Liver (tissue), 9 donors: ENCODE results near the gene PRRG4. TPM values are rescaled to one million over a fixed set of nuclear protein-coding genes. Genes with fewer than 3 reads are reported as not detected.

Experiments
- DNase-seq: peaks from one replicate; pipeline ENCODE4 v3.0.0-alpha.2; 2017; ENCODE audit warnings: low spot score
- H3K27ac ChIP-seq, 2 donors: one replicate each; pipeline ENCODE4 v1.7.0; 2013; ENCODE audit warnings: inconsistent platforms in 2 of 2, low read length in 2 of 2, control low read depth in 1 of 2, low read depth in 1 of 2, mild to moderate bottlenecking in 1 of 2
- H3K27me3 ChIP-seq, 4 donors: one replicate each; pipeline versions ENCODE4 v1.6.1 to v1.7.0; 2013; ENCODE audit warnings: low read length in 3 of 4, inconsistent platforms in 1 of 4, mild to moderate bottlenecking in 1 of 4, moderate library complexity in 1 of 4; ENCODE audit not compliant: control insufficient read depth in 4 of 4, insufficient read depth in 4 of 4
- H3K36me3 ChIP-seq, 4 donors: one replicate each; pipeline versions ENCODE4 v1.6.1 to v1.7.0; 2013; ENCODE audit warnings: low read length in 3 of 4, mild to moderate bottlenecking in 3 of 4, low read depth in 1 of 4, moderate library complexity in 1 of 4; ENCODE audit not compliant: control insufficient read depth in 4 of 4, insufficient read depth in 3 of 4
- H3K4me1 ChIP-seq, 4 donors: one replicate each; pipeline versions ENCODE4 v1.6.1 to v1.7.0; 2013; ENCODE audit warnings: low read length in 3 of 4, mild to moderate bottlenecking in 3 of 4, moderate library complexity in 1 of 4; ENCODE audit not compliant: control insufficient read depth in 4 of 4, insufficient read depth in 4 of 4
- H3K4me3 ChIP-seq, 3 donors: one replicate each; pipeline versions ENCODE4 v1.6.1 to v1.7.0; 2013; ENCODE audit warnings: low read length in 3 of 3, control low read depth in 1 of 3, low read depth in 1 of 3, mild to moderate bottlenecking in 1 of 3
- H3K9ac ChIP-seq, 2 donors: one replicate each; pipeline ENCODE4 v1.7.0; 2013; ENCODE audit warnings: low read length in 2 of 2, mild to moderate bottlenecking in 2 of 2, moderate library complexity in 2 of 2, control low read depth in 1 of 2, low read depth in 1 of 2
- H3K9me3 ChIP-seq, 4 donors: one replicate each; pipeline versions ENCODE4 v1.6.1 to v1.7.0; 2013; ENCODE audit warnings: low read length in 3 of 4; ENCODE audit not compliant: control insufficient read depth in 4 of 4
- EGR1 ChIP-seq, 2 donors: IDR thresholded peaks; 2 replicates each; pipeline ENCODE4 v1.6.1; 2016 to 2018; ENCODE audit warnings: antibody characterized with exemption in 2 of 2, low read depth in 2 of 2
- FOXA1 ChIP-seq: IDR thresholded peaks from 2 replicates; pipeline ENCODE4 v1.6.1; 2016; ENCODE audit warnings: antibody characterized with exemption
- FOXA2 ChIP-seq: IDR thresholded peaks from 2 replicates; pipeline ENCODE4 v1.6.1; 2016; ENCODE audit warnings: antibody characterized with exemption
- GABPA ChIP-seq, 2 donors: IDR thresholded peaks in 1 of 2; conservative IDR thresholded peaks in 1 of 2; 2 replicates each; pipeline ENCODE4 v1.6.1; 2016; ENCODE audit warnings: antibody characterized with exemption in 2 of 2, mild to moderate bottlenecking in 1 of 2, moderate library complexity in 1 of 2
- HNF4A ChIP-seq, 2 donors: conservative IDR thresholded peaks; 2 replicates each; pipeline ENCODE4 v1.6.1; 2016; ENCODE audit warnings: antibody characterized with exemption in 2 of 2, mild to moderate bottlenecking in 2 of 2
- HNF4G ChIP-seq: IDR thresholded peaks from 2 replicates; pipeline ENCODE4 v1.6.1; 2016; ENCODE audit warnings: antibody characterized with exemption
- JUND ChIP-seq, 2 donors: IDR thresholded peaks; 2 replicates each; pipeline ENCODE4 v1.6.1; 2016; ENCODE audit warnings: antibody characterized with exemption in 2 of 2
- MAX ChIP-seq: IDR thresholded peaks from 2 replicates; pipeline ENCODE4 v1.6.1; 2016; ENCODE audit warnings: antibody characterized with exemption
- NR2F2 ChIP-seq: IDR thresholded peaks from 2 replicates; pipeline ENCODE4 v1.6.1; 2016; ENCODE audit warnings: antibody characterized with exemption
- RAD21 ChIP-seq, 2 donors: IDR thresholded peaks; 2 replicates each; pipeline ENCODE4 v1.6.1; 2016; ENCODE audit warnings: antibody characterized with exemption in 2 of 2, mild to moderate bottlenecking in 2 of 2
- RXRA ChIP-seq, 2 donors: IDR thresholded peaks; 2 replicates each; pipeline ENCODE4 v1.6.1; 2017 to 2018; ENCODE audit warnings: antibody characterized with exemption in 2 of 2, mild to moderate bottlenecking in 1 of 2
- SP1 ChIP-seq: IDR thresholded peaks from 2 replicates; pipeline ENCODE4 v1.6.1; 2018; ENCODE audit warnings: antibody characterized with exemption, mild to moderate bottlenecking
- TAF1 ChIP-seq: conservative IDR thresholded peaks from 2 replicates; pipeline ENCODE4 v1.6.1; 2016; ENCODE audit warnings: antibody characterized with exemption, mild to moderate bottlenecking
- YY1 ChIP-seq: IDR thresholded peaks from 2 replicates; pipeline ENCODE4 v1.6.1; 2016; ENCODE audit warnings: antibody characterized with exemption, mild to moderate bottlenecking
- WGBS: extraction: QIAGEN DNeasy Blood & Tissue Kit; methylation state at CpG from one replicate; pipeline ENCODE4 v1.1.7; 2013; 5-methylcytosine and 5-hydroxymethylcytosine counted together
- polyA plus RNA-seq, 2 donors: library from polyadenylated mRNA; stranded (reverse) in 1 of 2; unstranded in 1 of 2; fragments of 200-250 nt in 1 of 2; fragments of >200 nt in 1 of 2; fragmentation: Nextera tagmentation in 1 of 2; extraction: Ambion mirVana in 1 of 2; gene quantifications; one replicate each; pipeline versions ENCODE4 v1.2.1 to v1.2.3, GENCODE V29; 2013 to 2015
- total RNA-seq, 2 donors: library from RNA; depleted of rRNA; stranded (reverse); fragments of >200 nt; gene quantifications; one replicate each; pipeline ENCODE4 v1.2.3, GENCODE V29; 2014
- TF ChIP-seq, protein P1 (sequence below): fragments of 150-350 bp; IDR thresholded peaks from 2 replicates; pipeline ENCODE4 v1.5.1; 2017; ENCODE audit warnings: improper control_type of control experiment, low read depth, low read length; ENCODE audit not compliant: missing input control
- TF ChIP-seq, protein P2 (sequence below): IDR thresholded peaks from 2 replicates; pipeline ENCODE4 v1.6.1; 2016; ENCODE audit warnings: antibody characterized with exemption
- TF ChIP-seq, protein P3 (sequence below): IDR thresholded peaks from 2 replicates; pipeline ENCODE4 v1.6.1; 2016; ENCODE audit warnings: antibody characterized with exemption
- TF ChIP-seq, protein P4 (sequence below): IDR thresholded peaks from 2 replicates; pipeline ENCODE4 v1.6.1; 2016; ENCODE audit warnings: antibody characterized with exemption, mild to moderate bottlenecking
- donor health status: healthy.
- donor health status: healthy.
- donor health status: healthy.
- donor health status: healthy.
- donor health status: healthy.

Gene PRRG4
- total and polyA plus RNA-seq, 4 donors: 3.4 to 12.0 (median 5.9) TPM

DNA sequence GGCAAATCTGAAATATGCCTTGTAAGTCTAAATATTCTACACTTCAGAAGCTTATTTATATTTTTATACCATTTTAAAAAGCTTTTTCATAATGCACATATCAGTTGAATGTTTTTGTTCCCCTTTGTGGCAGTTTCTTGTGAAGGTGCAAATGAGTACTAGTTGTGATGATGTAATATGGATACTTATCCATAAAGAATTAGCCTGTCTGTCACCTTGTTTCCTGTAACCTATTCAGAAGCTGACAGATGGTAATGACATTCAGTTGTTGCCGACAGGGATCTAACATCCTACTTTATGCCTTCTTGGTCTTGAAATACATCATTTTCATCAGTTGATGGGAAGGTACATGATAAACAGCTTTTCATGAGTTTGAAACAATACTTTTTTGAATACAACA is 65.7 kb downstream of the PRRG4 start:
- H3K27me3 ChIP-seq: no peaks in the 10 kb centered on the region
- no peaks in the 10 kb centered on the region for H3K36me3 ChIP-seq
- no peaks in the 10 kb centered on the region for H3K9me3 ChIP-seq
- TF ChIP-seq SP1: no peak
- TF ChIP-seq NR2F2: no peak
- TF ChIP-seq HNF4A (conservative IDR thresholded peaks at IDR 0.05): no peak
- TF ChIP-seq, protein P1, sequence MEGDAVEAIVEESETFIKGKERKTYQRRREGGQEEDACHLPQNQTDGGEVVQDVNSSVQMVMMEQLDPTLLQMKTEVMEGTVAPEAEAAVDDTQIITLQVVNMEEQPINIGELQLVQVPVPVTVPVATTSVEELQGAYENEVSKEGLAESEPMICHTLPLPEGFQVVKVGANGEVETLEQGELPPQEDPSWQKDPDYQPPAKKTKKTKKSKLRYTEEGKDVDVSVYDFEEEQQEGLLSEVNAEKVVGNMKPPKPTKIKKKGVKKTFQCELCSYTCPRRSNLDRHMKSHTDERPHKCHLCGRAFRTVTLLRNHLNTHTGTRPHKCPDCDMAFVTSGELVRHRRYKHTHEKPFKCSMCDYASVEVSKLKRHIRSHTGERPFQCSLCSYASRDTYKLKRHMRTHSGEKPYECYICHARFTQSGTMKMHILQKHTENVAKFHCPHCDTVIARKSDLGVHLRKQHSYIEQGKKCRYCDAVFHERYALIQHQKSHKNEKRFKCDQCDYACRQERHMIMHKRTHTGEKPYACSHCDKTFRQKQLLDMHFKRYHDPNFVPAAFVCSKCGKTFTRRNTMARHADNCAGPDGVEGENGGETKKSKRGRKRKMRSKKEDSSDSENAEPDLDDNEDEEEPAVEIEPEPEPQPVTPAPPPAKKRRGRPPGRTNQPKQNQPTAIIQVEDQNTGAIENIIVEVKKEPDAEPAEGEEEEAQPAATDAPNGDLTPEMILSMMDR: no peak
- TF ChIP-seq JUND (IDR thresholded peaks at IDR 0.05): no peak
- TF ChIP-seq, protein P2, sequence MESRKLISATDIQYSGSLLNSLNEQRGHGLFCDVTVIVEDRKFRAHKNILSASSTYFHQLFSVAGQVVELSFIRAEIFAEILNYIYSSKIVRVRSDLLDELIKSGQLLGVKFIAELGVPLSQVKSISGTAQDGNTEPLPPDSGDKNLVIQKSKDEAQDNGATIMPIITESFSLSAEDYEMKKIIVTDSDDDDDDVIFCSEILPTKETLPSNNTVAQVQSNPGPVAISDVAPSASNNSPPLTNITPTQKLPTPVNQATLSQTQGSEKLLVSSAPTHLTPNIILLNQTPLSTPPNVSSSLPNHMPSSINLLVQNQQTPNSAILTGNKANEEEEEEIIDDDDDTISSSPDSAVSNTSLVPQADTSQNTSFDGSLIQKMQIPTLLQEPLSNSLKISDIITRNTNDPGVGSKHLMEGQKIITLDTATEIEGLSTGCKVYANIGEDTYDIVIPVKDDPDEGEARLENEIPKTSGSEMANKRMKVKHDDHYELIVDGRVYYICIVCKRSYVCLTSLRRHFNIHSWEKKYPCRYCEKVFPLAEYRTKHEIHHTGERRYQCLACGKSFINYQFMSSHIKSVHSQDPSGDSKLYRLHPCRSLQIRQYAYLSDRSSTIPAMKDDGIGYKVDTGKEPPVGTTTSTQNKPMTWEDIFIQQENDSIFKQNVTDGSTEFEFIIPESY: no peak
- TF ChIP-seq TAF1: no peak
- TF ChIP-seq FOXA1: no peak
- no peak for TF ChIP-seq FOXA2
- no peak for TF ChIP-seq RAD21 (IDR thresholded peaks at IDR 0.05)
- TF ChIP-seq RXRA (IDR thresholded peaks at IDR 0.05): no peak
- TF ChIP-seq, protein P3, sequence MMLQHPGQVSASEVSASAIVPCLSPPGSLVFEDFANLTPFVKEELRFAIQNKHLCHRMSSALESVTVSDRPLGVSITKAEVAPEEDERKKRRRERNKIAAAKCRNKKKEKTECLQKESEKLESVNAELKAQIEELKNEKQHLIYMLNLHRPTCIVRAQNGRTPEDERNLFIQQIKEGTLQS: no peak
- TF ChIP-seq YY1: no peak
- no peak for TF ChIP-seq HNF4G
- TF ChIP-seq, protein P4, sequence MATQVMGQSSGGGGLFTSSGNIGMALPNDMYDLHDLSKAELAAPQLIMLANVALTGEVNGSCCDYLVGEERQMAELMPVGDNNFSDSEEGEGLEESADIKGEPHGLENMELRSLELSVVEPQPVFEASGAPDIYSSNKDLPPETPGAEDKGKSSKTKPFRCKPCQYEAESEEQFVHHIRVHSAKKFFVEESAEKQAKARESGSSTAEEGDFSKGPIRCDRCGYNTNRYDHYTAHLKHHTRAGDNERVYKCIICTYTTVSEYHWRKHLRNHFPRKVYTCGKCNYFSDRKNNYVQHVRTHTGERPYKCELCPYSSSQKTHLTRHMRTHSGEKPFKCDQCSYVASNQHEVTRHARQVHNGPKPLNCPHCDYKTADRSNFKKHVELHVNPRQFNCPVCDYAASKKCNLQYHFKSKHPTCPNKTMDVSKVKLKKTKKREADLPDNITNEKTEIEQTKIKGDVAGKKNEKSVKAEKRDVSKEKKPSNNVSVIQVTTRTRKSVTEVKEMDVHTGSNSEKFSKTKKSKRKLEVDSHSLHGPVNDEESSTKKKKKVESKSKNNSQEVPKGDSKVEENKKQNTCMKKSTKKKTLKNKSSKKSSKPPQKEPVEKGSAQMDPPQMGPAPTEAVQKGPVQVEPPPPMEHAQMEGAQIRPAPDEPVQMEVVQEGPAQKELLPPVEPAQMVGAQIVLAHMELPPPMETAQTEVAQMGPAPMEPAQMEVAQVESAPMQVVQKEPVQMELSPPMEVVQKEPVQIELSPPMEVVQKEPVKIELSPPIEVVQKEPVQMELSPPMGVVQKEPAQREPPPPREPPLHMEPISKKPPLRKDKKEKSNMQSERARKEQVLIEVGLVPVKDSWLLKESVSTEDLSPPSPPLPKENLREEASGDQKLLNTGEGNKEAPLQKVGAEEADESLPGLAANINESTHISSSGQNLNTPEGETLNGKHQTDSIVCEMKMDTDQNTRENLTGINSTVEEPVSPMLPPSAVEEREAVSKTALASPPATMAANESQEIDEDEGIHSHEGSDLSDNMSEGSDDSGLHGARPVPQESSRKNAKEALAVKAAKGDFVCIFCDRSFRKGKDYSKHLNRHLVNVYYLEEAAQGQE: no peak
- no peak for TF ChIP-seq GABPA (IDR thresholded peaks at IDR 0.05 in 1 of 2, conservative IDR thresholded peaks at IDR 0.05 in 1 of 2)
- TF ChIP-seq EGR1 (IDR thresholded peaks at IDR 0.05; ENCODE audit: low read depth in 2 of 2): no peak
- TF ChIP-seq MAX: no peak
- H3K9ac ChIP-seq: no peak overlapping the region
- 85% methylated on average over 1 of the region's 1 CpG for WGBS
- peaks cover 0 to 15% (median 10%) of the 10 kb centered on the region in 4 donors for H3K4me1 ChIP-seq
- no peak overlapping the region for H3K4me3 ChIP-seq
- no peak for DNase-seq
- H3K27ac ChIP-seq: no peak overlapping the region

- Histone ChIP-seq H3K27me3 (no peaks in the 10 kb centered on the region), H3K9ac (no peak overlapping the region), H3K36me3 (no peaks in the 10 kb centered on the region), H3K4me1 (peaks cover 0 to 8% (median 4%) of the 10 kb centered on the region in 4 donors), H3K9me3 (no peaks in the 10 kb centered on the region), H3K27ac (no peak overlapping the region), H3K4me3 (no peak overlapping the region)
- TF ChIP-seq EGR1 (IDR thresholded peaks at IDR 0.05; ENCODE audit: low read depth in 2 of 2): no peak
- no peak for TF ChIP-seq FOXA1
- TF ChIP-seq, protein P2: no peak
- no peak for TF ChIP-seq HNF4G
- TF ChIP-seq, protein P1: no peak
- no peak for TF ChIP-seq HNF4A (conservative IDR thresholded peaks at IDR 0.05)
- no peak for DNase-seq
- WGBS: 79% methylated on average over 1 of the region's 1 CpG
Measured at GRCh38 chr11:32897103-32897502, 67.4 kb downstream of the PRRG4 start.
